SK-N-SH treated with all-trans-retinoic acid at 6 μM for 48 hours (cell line): ENCODE measurements around the gene XYLB.

Source experiments
- ATAC-seq: fragments of 200-7000 bp; cut with Tn5 transposase; 3 replicates; pipeline ENCODE4 v1.9.1; 2020; ENCODE audit warnings: mild to moderate bottlenecking, moderate library complexity
- ARNTL ChIP-seq: fragments of 450-650 bp; formaldehyde crosslinking; IDR thresholded peaks from 2 replicates; pipeline ENCODE4 v1.5.0; 2020; ENCODE audit warnings: low read depth, mild to moderate bottlenecking, moderate library complexity, borderline replicate concordance
- CREB5 ChIP-seq: fragments of 250-450 bp; sonication (Bioruptor Pico); IDR thresholded peaks from 2 replicates; pipeline ENCODE4 v1.5.1; 2020; ENCODE audit warnings: low read depth, mild to moderate bottlenecking, moderate library complexity
- CSDC2 ChIP-seq: fragments of 250-450 bp; sonication (Bioruptor Pico); IDR thresholded peaks from 2 replicates; pipeline ENCODE4 v1.5.0; 2020; ENCODE audit warnings: mild to moderate bottlenecking, moderate library complexity
- CSRNP3 ChIP-seq: fragments of 250-450 bp; sonication (Bioruptor Pico); IDR thresholded peaks from 2 replicates; pipeline ENCODE4 v1.5.1; 2021; ENCODE audit warnings: mild to moderate bottlenecking, moderate library complexity
- ESRRG ChIP-seq: fragments of 250-450 bp; sonication (Bioruptor Pico); IDR thresholded peaks from 2 replicates; pipeline ENCODE4 v1.6.1; 2021; ENCODE audit warnings: mild to moderate bottlenecking
- ISL1 ChIP-seq: fragments of 250-450 bp; sonication (Bioruptor Pico); IDR thresholded peaks from 2 replicates; pipeline ENCODE4 v2.1.2; 2022; ENCODE audit warnings: mild to moderate bottlenecking, moderate library complexity
- OSR1 ChIP-seq: fragments of 250-450 bp; sonication (Bioruptor Pico); IDR thresholded peaks from 2 replicates; pipeline ENCODE4 v1.8.0; 2022; ENCODE audit warnings: moderate library complexity, mild to moderate bottlenecking, inconsistent platforms
- PATZ1 ChIP-seq: fragments of 250-450 bp; sonication (Bioruptor Pico); IDR thresholded peaks from 2 replicates; pipeline ENCODE4 v1.8.0; 2020; ENCODE audit warnings: mild to moderate bottlenecking, moderate library complexity, borderline replicate concordance
- POU6F1 ChIP-seq: fragments of 250-450 bp; sonication (Bioruptor Pico); IDR thresholded peaks from 2 replicates; pipeline ENCODE4 v1.8.0; 2021; ENCODE audit warnings: low read depth, mild to moderate bottlenecking, moderate library complexity, borderline replicate concordance
- TCF4 ChIP-seq: fragments of 250-450 bp; sonication (Bioruptor Pico); IDR thresholded peaks from 2 replicates; pipeline ENCODE4 v1.8.0; 2021; ENCODE audit warnings: mild to moderate bottlenecking, moderate library complexity, borderline replicate concordance
- TOX ChIP-seq: fragments of 250-450 bp; sonication (Bioruptor Pico); IDR thresholded peaks from 2 replicates; pipeline ENCODE4 v1.8.0; 2021; ENCODE audit warnings: mild to moderate bottlenecking, moderate library complexity, borderline replicate concordance
- TSHZ2 ChIP-seq: fragments of 250-450 bp; sonication (Bioruptor Pico); IDR thresholded peaks from 2 replicates; pipeline ENCODE4 v1.5.0; 2020; ENCODE audit warnings: mild to moderate bottlenecking, moderate library complexity
- ZC3H10 ChIP-seq: fragments of 250-450 bp; sonication (Bioruptor Pico); IDR thresholded peaks from 2 replicates; pipeline ENCODE4 v1.5.1; 2021; ENCODE audit warnings: mild to moderate bottlenecking, moderate library complexity
- ZFP3 ChIP-seq: fragments of 250-450 bp; sonication (Bioruptor Pico); IDR thresholded peaks from 2 replicates; pipeline ENCODE4 v1.5.0; 2020; ENCODE audit warnings: mild to moderate bottlenecking, moderate library complexity
- ZNF565 ChIP-seq: fragments of 450-650 bp; formaldehyde crosslinking; conservative IDR thresholded peaks from 2 replicates; pipeline ENCODE4 v1.5.0; 2020; ENCODE audit warnings: low read depth, mild to moderate bottlenecking, moderate library complexity
- ZNF8 ChIP-seq: fragments of 450-650 bp; formaldehyde crosslinking; IDR thresholded peaks from 2 replicates; pipeline ENCODE4 v1.5.0; 2020; ENCODE audit warnings: mild to moderate bottlenecking, moderate library complexity

The XYLB gene

GRCh38 chr3:38386992-38387750, 40.6 kb downstream of the XYLB start:
- TF ChIP-seq ZFP3, result no peak
- TF ChIP-seq OSR1 (CRISPR knock-in tag), result no peak
- no peak for TF ChIP-seq CSRNP3 (CRISPR knock-in tag)
- TF ChIP-seq ISL1, result no peak
- TF ChIP-seq ESRRG, result no peak
- no peak for TF ChIP-seq TSHZ2 (CRISPR knock-in tag)
- TF ChIP-seq ZNF8 (CRISPR knock-in tag), result no peak
- TF ChIP-seq TOX, result no peak
- TF ChIP-seq POU6F1 (CRISPR knock-in tag), result no peak
- TF ChIP-seq CSDC2, result no peak
- TF ChIP-seq ARNTL (CRISPR knock-in tag), result no peak
- no peak for TF ChIP-seq CREB5 (CRISPR knock-in tag)
- no peak for TF ChIP-seq ZNF565 (CRISPR knock-in tag)
- TF ChIP-seq, all 23 proteins: peak for 0
- no peak for ATAC-seq

GRCh38 chr3:38387862-38388261, 41.3 kb downstream of the XYLB start:
- no peak for ATAC-seq
- TF ChIP-seq ARNTL (CRISPR knock-in tag), result no peak
- TF ChIP-seq PATZ1 (CRISPR knock-in tag), result no peak
- TF ChIP-seq OSR1 (CRISPR knock-in tag), result no peak
- no peak for TF ChIP-seq TSHZ2 (CRISPR knock-in tag)

- no peak for ATAC-seq
- TF ChIP-seq OSR1 (CRISPR knock-in tag) (no peak), ZNF8 (CRISPR knock-in tag) (no peak), TCF4 (no peak), ZNF565 (CRISPR knock-in tag) (no peak), CSRNP3 (CRISPR knock-in tag) (no peak), ZC3H10 (CRISPR knock-in tag) (no peak), CREB5 (CRISPR knock-in tag) (no peak), ARNTL (CRISPR knock-in tag) (no peak)
Observed at GRCh38 chr3:38392604-38393163, 46.1 kb downstream of the XYLB start.
